Tibial nerve (tissue), 4 donors: ENCODE measurements around the gene BTRC. TPM values are rescaled to one million over a fixed set of nuclear protein-coding genes. Genes with fewer than 3 reads are reported as not detected.

Source experiments
- DNase-seq, 2 donors: peaks; one replicate each; pipeline ENCODE4 v3.0.0-alpha.2; 2019; ENCODE audit warnings: low spot score in 2 of 2
- H3K27ac ChIP-seq, 4 donors: fragments of 200-600 bp; sonication (generic) in 3 of 4; one replicate each; pipeline ENCODE4 v1.5.1; 2017 to 2019; ENCODE audit warnings: mild to moderate bottlenecking in 1 of 4
- H3K27me3 ChIP-seq, 2 donors: fragments of 200-600 bp; sonication (generic) in 1 of 2; one replicate each; pipeline versions ENCODE4 v1.5.1 to v1.6.0; 2017 to 2019
- H3K36me3 ChIP-seq, 3 donors: fragments of 200-600 bp; sonication (generic); one replicate each; pipeline ENCODE4 v1.5.1; 2018 to 2019
- H3K4me1 ChIP-seq, 4 donors: fragments of 200-600 bp; sonication (generic) in 3 of 4; one replicate each; pipeline ENCODE4 v1.5.1; 2017 to 2019
- H3K4me3 ChIP-seq, 4 donors: fragments of 200-600 bp; sonication (generic) in 3 of 4; one replicate each; pipeline ENCODE4 v1.5.1; 2017 to 2019; ENCODE audit warnings: mild to moderate bottlenecking in 1 of 4, moderate library complexity in 1 of 4
- H3K9me3 ChIP-seq, 4 donors: fragments of 200-600 bp; sonication (generic) in 3 of 4; one replicate each; pipeline ENCODE4 v1.5.1; 2017 to 2019
- CTCF ChIP-seq, 5 experiments: fragments of 200-600 bp in 3 of 5; fragments of 450-650 bp in 2 of 5; sonication (generic) in 3 of 5; IDR thresholded peaks; one replicate each; pipeline ENCODE4 v1.5.1; 2016 to 2019; ENCODE audit warnings: antibody characterized with exemption in 5 of 5, mild to moderate bottlenecking in 3 of 5, moderate library complexity in 2 of 5
- EP300 ChIP-seq, 2 donors: sonication (generic); formaldehyde crosslinking; IDR thresholded peaks; one replicate each; pipeline ENCODE4 v1.6.1; 2017; ENCODE audit warnings: antibody characterized with exemption in 2 of 2, mild to moderate bottlenecking in 1 of 2
- POLR2A ChIP-seq, 2 donors: fragments of 450-650 bp; IDR thresholded peaks; one replicate each; pipeline ENCODE4 v1.6.1; 2017; ENCODE audit warnings: antibody characterized with exemption in 2 of 2, mild to moderate bottlenecking in 2 of 2, moderate library complexity in 2 of 2
- WGBS, 2 donors: methylation state at CpG; one replicate each; pipeline ENCODE4 v1.1.5; 2018; 5-methylcytosine and 5-hydroxymethylcytosine counted together
- total RNA-seq, 4 donors: library from RNA; depleted of rRNA; stranded (reverse); fragments of >200 nt; gene quantifications; one replicate each; pipeline ENCODE4 v1.1.0, GENCODE V29; 2016

The BTRC gene
- total RNA-seq, 4 donors from 2014 or later: 7.9 to 14.2 (median 8.8) TPM

GRCh38 chr10:101485207-101485606 is 131.2 kb downstream of the BTRC start:
- no peak for DNase-seq
- 91 to 92% methylated on average over 5 of the region's 5 CpGs for WGBS, 2 donors
- peaks cover 0 to 11% (median 0%) of the 10 kb centered on the region in 3 donors for H3K36me3 ChIP-seq
- H3K4me3 ChIP-seq: no peak overlapping the region
- no peaks in the 10 kb centered on the region for H3K27me3 ChIP-seq
- H3K27ac ChIP-seq: no peak overlapping the region
- H3K4me1 ChIP-seq: no peaks in the 10 kb centered on the region
- TF ChIP-seq EP300 (IDR thresholded peaks at IDR 0.05): no peak
- H3K9me3 ChIP-seq: no peaks in the 10 kb centered on the region

- no peak for TF ChIP-seq CTCF (IDR thresholded peaks at IDR 0.05)
- no peak for TF ChIP-seq POLR2A (IDR thresholded peaks at IDR 0.05)
- TF ChIP-seq EP300 (IDR thresholded peaks at IDR 0.05): no peak
- Histone ChIP-seq H3K36me3 (peaks cover 0 to 4% (median 0%) of the 10 kb centered on the region in 3 donors), H3K4me3 (no peak overlapping the region), H3K27me3 (no peaks in the 10 kb centered on the region), H3K9me3 (no peaks in the 10 kb centered on the region), H3K27ac (no peak overlapping the region), H3K4me1 (no peaks in the 10 kb centered on the region)
- 64 to 68% methylated on average over 23 of the region's 23 CpGs for WGBS, 2 donors
- DNase-seq: no peak
These were observed 132.0 kb downstream of the BTRC start for GRCh38 chr10:101485681-101486554.

GRCh38 chr10:101487399-101487798 is 133.4 kb downstream of the BTRC start:
- Histone ChIP-seq H3K36me3 (no peaks in the 10 kb centered on the region), H3K27me3 (no peaks in the 10 kb centered on the region), H3K9me3 (no peaks in the 10 kb centered on the region), H3K27ac (no peak overlapping the region), H3K4me1 (no peaks in the 10 kb centered on the region), H3K4me3 (no peak overlapping the region)
- WGBS, 2 donors: 89% methylated on average over 3 of the region's 3 CpGs
- TF ChIP-seq CTCF (IDR thresholded peaks at IDR 0.05) (no peak), POLR2A (IDR thresholded peaks at IDR 0.05) (no peak), EP300 (IDR thresholded peaks at IDR 0.05) (no peak)
- DNase-seq: no peak

GRCh38 chr10:101489355-101489754 is 135.4 kb downstream of the BTRC start:
- no peaks in the 10 kb centered on the region for H3K4me1 ChIP-seq
- no peaks in the 10 kb centered on the region for H3K9me3 ChIP-seq
- no peak overlapping the region for H3K27ac ChIP-seq
- TF ChIP-seq CTCF (IDR thresholded peaks at IDR 0.05): no peak
- no peaks in the 10 kb centered on the region for H3K27me3 ChIP-seq
- 70 to 71% methylated on average over 3 of the region's 3 CpGs for WGBS, 2 donors
- H3K36me3 ChIP-seq: no peaks in the 10 kb centered on the region
- H3K4me3 ChIP-seq: no peak overlapping the region
- no peak for DNase-seq

GRCh38 chr10:101490026-101490425 is 136.1 kb downstream of the BTRC start:
- Histone ChIP-seq H3K4me1 (no peaks in the 10 kb centered on the region), H3K4me3 (no peak overlapping the region), H3K36me3 (no peaks in the 10 kb centered on the region), H3K27ac (no peak overlapping the region), H3K27me3 (no peaks in the 10 kb centered on the region), H3K9me3 (no peaks in the 10 kb centered on the region)
- TF ChIP-seq POLR2A (IDR thresholded peaks at IDR 0.05): no peak
- TF ChIP-seq EP300 (IDR thresholded peaks at IDR 0.05): no peak
- TF ChIP-seq CTCF (IDR thresholded peaks at IDR 0.05): no peak
- WGBS, 2 donors: 94 to 98% methylated on average over 1 of the region's 1 CpG
- DNase-seq: no peak
